Immature natural killer cell (primary cell): ENCODE data around the gene NAGLU. TPM values are rescaled to one million over a fixed set of nuclear protein-coding genes. Genes with fewer than 3 reads are reported as not detected.
"Not testable (repeated sequence)": the region's sequence is repeated elsewhere in the genome, so short reads cannot be mapped to it uniquely, and the experiment has no call there.

Experiments
- DNase-seq, 3 donors: peaks; one replicate each; pipeline ENCODE4 v3.0.0; 2022; ENCODE audit warnings: mixed read lengths in 1 of 3
- H3K27ac Mint-ChIP-seq, 6 donors: one replicate each; pipeline ENCODE4 v1.8.0; 2020; ENCODE audit warnings: mixed read lengths in 6 of 6, mild to moderate bottlenecking in 5 of 6, inconsistent platforms in 4 of 6, moderate library complexity in 3 of 6
- H3K27me3 Mint-ChIP-seq, 3 donors: one replicate each; pipeline ENCODE4 v1.8.0; 2020 to 2021; ENCODE audit warnings: low read depth in 3 of 3, mild to moderate bottlenecking in 3 of 3, mixed read lengths in 3 of 3, moderate library complexity in 3 of 3, inconsistent platforms in 1 of 3
- H3K36me3 Mint-ChIP-seq, 3 donors: one replicate each; pipeline ENCODE4 v1.8.0; 2020; ENCODE audit warnings: mixed read lengths in 3 of 3, inconsistent platforms in 2 of 3, mild to moderate bottlenecking in 2 of 3
- H3K4me1 Mint-ChIP-seq, 2 donors: one replicate each; pipeline ENCODE4 v1.8.0; 2020; ENCODE audit warnings: inconsistent platforms in 2 of 2, mild to moderate bottlenecking in 2 of 2, mixed read lengths in 2 of 2, moderate library complexity in 1 of 2
- H3K4me3 Mint-ChIP-seq, 5 donors: one replicate each; pipeline ENCODE4 v1.8.0; 2020; ENCODE audit warnings: mild to moderate bottlenecking in 5 of 5, mixed read lengths in 5 of 5, inconsistent platforms in 3 of 5, moderate library complexity in 3 of 5
- H3K9me3 Mint-ChIP-seq, 6 donors: one replicate each; pipeline ENCODE4 v1.8.0; 2020; ENCODE audit warnings: mild to moderate bottlenecking in 6 of 6, mixed read lengths in 6 of 6, inconsistent platforms in 4 of 6, moderate library complexity in 3 of 6
- polyA plus RNA-seq, 3 donors: library from polyadenylated mRNA; unstranded; fragments of 300-500 nt; fragmentation: Illumina TruSeq; gene quantifications; one replicate each; pipeline ENCODE4 v1.2.3, GENCODE V29; 2021

The NAGLU gene
- polyA plus RNA-seq, 3 donors from 2014 or later = 28.1 to 43.5 (median 33.6) TPM

- peak overlapping the region; percentile 85 to 90 (median 88) for H3K4me3 Mint-ChIP-seq
Observed at GRCh38 chr17:42554250-42555121, 18.4 kb downstream of the NAGLU start.

GRCh38 chr17:42555122-42555622, 19.1 kb downstream of the NAGLU start:
- H3K36me3 Mint-ChIP-seq = no peaks in the 10 kb centered on the region
- H3K4me3 Mint-ChIP-seq = peak overlapping the region; percentile 85 to 90 (median 88)
- peaks cover 15 to 23% of the 10 kb centered on the region in 2 donors for H3K4me1 Mint-ChIP-seq
- H3K27ac Mint-ChIP-seq = peak overlapping the region; percentile 82 to 93 (median 91)
- peaks cover 0 to 8% (median 6%) of the 10 kb centered on the region in 3 donors for H3K27me3 Mint-ChIP-seq
- H3K9me3 Mint-ChIP-seq = no peaks in the 10 kb centered on the region
- no peak for DNase-seq

More at GRCh38 chr17:42554250-42555121, 18.4 kb downstream of the NAGLU start:
- peak overlapping the region; percentile 82 to 93 (median 91) for H3K27ac Mint-ChIP-seq
- peaks cover 0 to 8% (median 4%) of the 10 kb centered on the region in 3 donors for H3K27me3 Mint-ChIP-seq
- peaks cover 15 to 21% of the 10 kb centered on the region in 2 donors for H3K4me1 Mint-ChIP-seq
- peak; percentile 85 to 87 (median 87) for DNase-seq
- H3K36me3 Mint-ChIP-seq = no peaks in the 10 kb centered on the region
- no peaks in the 10 kb centered on the region for H3K9me3 Mint-ChIP-seq

GRCh38 chr17:42555961-42556617, 20.0 kb downstream of the NAGLU start:
- H3K27ac Mint-ChIP-seq = peak overlapping the region in 2 of 6 donors; percentile 7 to 91
- peaks cover 21 to 23% of the 10 kb centered on the region in 2 donors for H3K4me1 Mint-ChIP-seq

GRCh38 chr17:42559075-42559474, 23.0 kb downstream of the NAGLU start:
- Mint-ChIP-seq H3K27ac (no peak overlapping the region), H3K9me3 (no peaks in the 10 kb centered on the region), H3K36me3 (peaks cover 0 to 6% (median 0%) of the 10 kb centered on the region in 3 donors), H3K4me3 (no peak overlapping the region), H3K27me3 (peaks cover 8 to 19% (median 13%) of the 10 kb centered on the region in 3 donors), H3K4me1 (peaks cover 40 to 47% of the 10 kb centered on the region in 2 donors)
- no peak for DNase-seq

More at GRCh38 chr17:42555961-42556617, 20.0 kb downstream of the NAGLU start:
- H3K27me3 Mint-ChIP-seq, DNase-seq, H3K9me3 Mint-ChIP-seq, H3K36me3 Mint-ChIP-seq: not testable (repeated sequence)
- H3K4me3 Mint-ChIP-seq = peak overlapping the region in 1 of 5 donors; percentile 50

- peaks cover 0 to 6% (median 0%) of the 10 kb centered on the region in 3 donors for H3K36me3 Mint-ChIP-seq
- H3K4me3 Mint-ChIP-seq = peak overlapping the region in 3 of 5 donors; percentile 62 to 77 (median 72)
- peaks cover 8 to 13% (median 11%) of the 10 kb centered on the region in 3 donors for H3K27me3 Mint-ChIP-seq
- peak overlapping the region in 3 of 6 donors; percentile 8 to 88 (median 22) for H3K27ac Mint-ChIP-seq
- no peaks in the 10 kb centered on the region for H3K9me3 Mint-ChIP-seq
- peaks cover 36 to 37% of the 10 kb centered on the region in 2 donors for H3K4me1 Mint-ChIP-seq
- no peak for DNase-seq
Observed at GRCh38 chr17:42560246-42560645, 24.2 kb downstream of the NAGLU start.

GRCh38 chr17:42561897-42562387, 25.9 kb downstream of the NAGLU start, which contains the start of gene COASY:
Gene COASY, plus strand, starts transcription at chr17:42562148. Its CDS starts 475 bp downstream, at chr17:42562623.
- H3K4me3 Mint-ChIP-seq = peak within 1 kb of the TSS; percentile 91 to 95 (median 92)
- peak within 1 kb of the TSS; percentile 85 to 97 (median 94) for H3K27ac Mint-ChIP-seq

GRCh38 chr17:42562388-42563142, 26.5 kb downstream of the NAGLU start:
- H3K4me1 Mint-ChIP-seq = peaks cover 43 to 44% of the 10 kb centered on the region in 2 donors
- H3K27ac Mint-ChIP-seq = peak overlapping the region; percentile 85 to 97 (median 94)
- no peaks in the 10 kb centered on the region for H3K9me3 Mint-ChIP-seq
- H3K36me3 Mint-ChIP-seq = peaks cover 0 to 6% (median 0%) of the 10 kb centered on the region in 3 donors
- peaks cover 17 to 24% (median 22%) of the 10 kb centered on the region in 3 donors for H3K27me3 Mint-ChIP-seq
- no peak for DNase-seq
- H3K4me3 Mint-ChIP-seq = peak overlapping the region; percentile 91 to 95 (median 92)

More at GRCh38 chr17:42561897-42562387, 25.9 kb downstream of the NAGLU start, which contains the start of gene COASY:
- Mint-ChIP-seq H3K4me1 (peaks cover 40 to 42% of the 10 kb centered on the region in 2 donors), H3K36me3 (peaks cover 0 to 6% (median 0%) of the 10 kb centered on the region in 3 donors), H3K27me3 (peaks cover 15 to 18% (median 18%) of the 10 kb centered on the region in 3 donors), H3K9me3 (no peaks in the 10 kb centered on the region)
- DNase-seq = peak; percentile 88 to 92 (median 91)

GRCh38 chr17:42563143-42563509, 27.1 kb downstream of the NAGLU start:
- Mint-ChIP-seq H3K4me3 (peak overlapping the region; percentile 91 to 95 (median 92)), H3K36me3 (peaks cover 0 to 9% (median 0%) of the 10 kb centered on the region in 3 donors), H3K9me3 (no peaks in the 10 kb centered on the region), H3K4me1 (peaks cover 47 to 49% of the 10 kb centered on the region in 2 donors), H3K27ac (peak overlapping the region in 5 of 6 donors; percentile 69 to 97 (median 85)), H3K27me3 (peaks cover 17 to 25% (median 22%) of the 10 kb centered on the region in 3 donors)
- DNase-seq = no peak

GRCh38 chr17:42563543-42563942, 27.5 kb downstream of the NAGLU start:
- H3K27ac Mint-ChIP-seq = peak overlapping the region; percentile 47 to 91 (median 86)
- H3K9me3 Mint-ChIP-seq = no peaks in the 10 kb centered on the region
- H3K4me3 Mint-ChIP-seq = peak overlapping the region; percentile 76 to 93 (median 92)
- no peak for DNase-seq
- H3K27me3 Mint-ChIP-seq = peaks cover 17 to 25% (median 22%) of the 10 kb centered on the region in 3 donors
- H3K4me1 Mint-ChIP-seq = peaks cover 49 to 51% of the 10 kb centered on the region in 2 donors
- peaks cover 0 to 9% (median 0%) of the 10 kb centered on the region in 3 donors for H3K36me3 Mint-ChIP-seq

- Mint-ChIP-seq H3K4me3 (peak overlapping the region; percentile 76 to 93 (median 92)), H3K9me3 (no peaks in the 10 kb centered on the region), H3K27me3 (peaks cover 17 to 26% (median 22%) of the 10 kb centered on the region in 3 donors), H3K4me1 (peaks cover 53% of the 10 kb centered on the region in 2 donors), H3K36me3 (peaks cover 0 to 12% (median 0%) of the 10 kb centered on the region in 3 donors), H3K27ac (peak overlapping the region in 5 of 6 donors; percentile 47 to 87 (median 75))
- DNase-seq = no peak
Observed at GRCh38 chr17:42563950-42564349, 27.9 kb downstream of the NAGLU start.

GRCh38 chr17:42564815-42565522, 28.9 kb downstream of the NAGLU start:
- peak overlapping the region in 4 of 6 donors; percentile 17 to 88 (median 56) for H3K27ac Mint-ChIP-seq
- peaks cover 17 to 26% (median 19%) of the 10 kb centered on the region in 3 donors for H3K27me3 Mint-ChIP-seq
- H3K4me3 Mint-ChIP-seq = peak overlapping the region; percentile 18 to 52 (median 43)
- H3K4me1 Mint-ChIP-seq = peaks cover 54 to 57% of the 10 kb centered on the region in 2 donors
- H3K36me3 Mint-ChIP-seq = peaks cover 0 to 12% (median 0%) of the 10 kb centered on the region in 3 donors
- H3K9me3 Mint-ChIP-seq = no peaks in the 10 kb centered on the region
- DNase-seq = no peak
